GM12878 (cell line): ENCODE data around the gene SRSF2. TPM values are rescaled to one million over a fixed set of nuclear protein-coding genes. Genes with fewer than 3 reads are reported as not detected.

Source experiments
- ATAC-seq: fragments of 200-7000 bp; cut with Tn5 transposase; 3 replicates; pipeline ENCODE4 v1.9.1; 2020; ENCODE audit warnings: mild to moderate bottlenecking, moderate library complexity
- BruUV-seq: library from RNA; stranded (reverse); fragments of 400-500 nt; replicated peaks from 2 replicates; lab custom pipeline; 2021; lab: Mats Ljungman, UMichigan
- CTCF ChIA-PET: fragments of 300-600 bp; sonication (Branson Sonifier 250); formaldehyde crosslinking; extraction: SDS; loops from one replicate; lab custom pipeline; 2021; ENCODE audit warnings: inconsistent platforms; lab: Yijun Ruan, JAX
- POLR2A ChIA-PET: fragments of 350-600 bp; formaldehyde crosslinking; extraction: SDS; loops from one replicate; lab custom pipeline; 2021; ENCODE audit warnings: inconsistent platforms; lab: Charles Lee
- RAD21 ChIA-PET: fragments of 300-600 bp; sonication (Branson Sonifier 250); formaldehyde crosslinking; loops from one replicate; lab custom pipeline; 2023; ENCODE audit warnings: antibody characterized with exemption; ENCODE audit not compliant: unreplicated experiment; lab: Charles Lee
- SMC1A ChIA-PET: fragments of 300-600 bp; sonication (Branson Sonifier 250); formaldehyde crosslinking; loops from one replicate; lab custom pipeline; 2023; ENCODE audit not compliant: unreplicated experiment, uncharacterized antibody; lab: Charles Lee
- DNase-seq: peaks from one replicate; pipeline ENCODE4 v3.0.0-alpha.2; 2011; ENCODE audit warnings: low read depth, low spot score
- FAIRE-seq: peaks from 3 replicates; lab custom pipeline; 2011; peaks lifted over from hg19 to GRCh38; lab: Jason Lieb, UNC
- H2AFZ ChIP-seq: 2 replicates; pipeline ENCODE4 v1.6.0; 2011; ENCODE audit warnings: low read depth, low read length, control low read depth; ENCODE audit not compliant: control insufficient read depth
- H3K27ac ChIP-seq: 2 replicates; pipeline ENCODE4 v1.5.1; 2011; ENCODE audit warnings: control low read depth; ENCODE audit not compliant: control insufficient read depth, insufficient read depth
- H3K27me3 ChIP-seq, 2 experiments: replicated peaks in 1 of 2; 2 replicates each; pipeline versions ENCODE4 v1.6.0 to v1.6.1; 2011; ENCODE audit warnings: low read length in 1 of 2; ENCODE audit not compliant: control insufficient read depth in 2 of 2, insufficient read depth in 2 of 2
- H3K36me3 ChIP-seq, 2 experiments: 2 replicates each; pipeline ENCODE4 v1.5.1; 2011; ENCODE audit warnings: low read length in 1 of 2; ENCODE audit not compliant: control insufficient read depth in 2 of 2, insufficient read depth in 2 of 2
- H3K4me1 ChIP-seq: 2 replicates; pipeline ENCODE4 v1.6.1; 2011; ENCODE audit warnings: mild to moderate bottlenecking, low read length, moderate library complexity, mixed read lengths; ENCODE audit not compliant: control insufficient read depth, insufficient read depth
- H3K4me2 ChIP-seq: 2 replicates; pipeline ENCODE4 v1.6.0; 2011; ENCODE audit warnings: control low read depth; ENCODE audit not compliant: control insufficient read depth, insufficient read depth
- H3K4me3 ChIP-seq: fragments of 200-600 bp; sonication (generic); 2 replicates; pipeline ENCODE4 v1.5.1; 2016
- H3K79me2 ChIP-seq: 2 replicates; pipeline ENCODE4 v1.6.0; 2011; ENCODE audit warnings: low read length; ENCODE audit not compliant: control insufficient read depth, insufficient read depth
- H3K9ac ChIP-seq: 2 replicates; pipeline ENCODE4 v1.8.0; 2011; ENCODE audit warnings: low read length, control low read depth, mixed read lengths; ENCODE audit not compliant: control insufficient read depth, insufficient read depth
- H3K9me3 ChIP-seq: replicated peaks from 3 replicates; pipeline ENCODE4 v1.5.1; 2011; ENCODE audit warnings: mild to moderate bottlenecking, low read length; ENCODE audit not compliant: control insufficient read depth, insufficient read depth
- H4K20me1 ChIP-seq: 2 replicates; pipeline ENCODE4 v1.6.0; 2011; ENCODE audit not compliant: control insufficient read depth, insufficient read depth
- BHLHE40 ChIP-seq, 2 experiments: fragments of 450-650 bp in 1 of 2; IDR thresholded peaks; 2 replicates each; pipeline ENCODE4 v1.6.1; 2011 to 2017; ENCODE audit warnings: low read depth in 2 of 2, borderline replicate concordance in 1 of 2, improper control_type of control experiment in 1 of 2, low read length in 1 of 2, mild to moderate bottlenecking in 1 of 2
- CBFB ChIP-seq: IDR thresholded peaks from 2 replicates; pipeline ENCODE4 v1.6.1; 2016; ENCODE audit warnings: antibody characterized with exemption, low read depth
- CHD2 ChIP-seq: IDR thresholded peaks from 2 replicates; pipeline ENCODE4 v1.6.1; 2011; ENCODE audit warnings: low read depth, low read length, improper control_type of control experiment, borderline replicate concordance
- EZH2 ChIP-seq: IDR thresholded peaks from 2 replicates; pipeline ENCODE4 v1.6.1; 2012; ENCODE audit warnings: low read depth, mild to moderate bottlenecking, control low read depth, inconsistent platforms, low read length, borderline replicate concordance; ENCODE audit not compliant: control insufficient read depth
- HDAC2 ChIP-seq: fragments of 200-600 bp; sonication (generic); IDR thresholded peaks from 2 replicates; pipeline ENCODE4 v1.6.1; 2017
- NFIC ChIP-seq: IDR thresholded peaks from 2 replicates; pipeline ENCODE4 v1.6.1; 2012; ENCODE audit warnings: low read depth, mild to moderate bottlenecking, inconsistent platforms, low read length, moderate library complexity
- POLR2A ChIP-seq: IDR thresholded peaks from 2 replicates; pipeline ENCODE4 v1.6.1; 2011; ENCODE audit warnings: low read depth, mild to moderate bottlenecking, low read length
- YBX1 ChIP-seq: fragments of 450-650 bp; IDR thresholded peaks from 2 replicates; pipeline ENCODE4 v1.6.1; 2016; ENCODE audit warnings: antibody characterized with exemption
- ZZZ3 ChIP-seq: IDR thresholded peaks from 2 replicates; pipeline ENCODE4 v1.6.1; 2011; ENCODE audit warnings: low read depth; ENCODE audit not compliant: control insufficient read depth, insufficient read length
- WGBS: methylation state at CpG from one replicate; pipeline ENCODE4 v1.1.6; 2016; ENCODE audit warnings: low lambda C conversion rate; ENCODE audit not compliant: insufficient replicate concordance, insufficient coverage; ENCODE audit errors: missing lambda C conversion rate; 5-methylcytosine and 5-hydroxymethylcytosine counted together
- in situ Hi-C: fragments of 300-500 bp; cut with MboI; formaldehyde crosslinking; loops from 9 replicates; pipeline ENCODE4 v1.14.3; 2018; ENCODE audit warnings: mixed read lengths
- intact Hi-C: fragments of 100-400 bp; cut with micrococcal nuclease; formaldehyde crosslinking; loops from one replicate; pipeline ENCODE4 v1.14.2; 2022; ENCODE audit not compliant: unreplicated experiment
- polyA plus RNA-seq, 11 experiments: library from polyadenylated mRNA; depleted of rRNA in 4 of 11; unstranded in 6 of 11; stranded (reverse) in 5 of 11; fragments of >200 nt; fragmentation: Nextera tagmentation in 4 of 11; fragmentation: Illumina TruSeq in 1 of 11; extraction: Ambion mirVana in 4 of 11; extraction: Trizol in 1 of 11; gene quantifications; 1 replicate in 1 of 11; 2 replicates in 10 of 11; pipeline versions ENCODE4 v1.2.1 to v1.2.3, GENCODE V29; 2011 to 2016; ENCODE audit warnings: inconsistent platforms in 2 of 11, missing spikeins in 2 of 11, low read depth in 1 of 11
- total RNA-seq, 4 experiments: library from RNA; depleted of rRNA in 3 of 4; stranded (reverse); fragments of >200 nt in 3 of 4; fragmentation: Illumina TruSeq in 1 of 4; extraction: Trizol in 1 of 4; gene quantifications; 2 replicates each; pipeline versions ENCODE4 v1.2.1 to v1.2.3, GENCODE V29; 2013 to 2021
- TF ChIP-seq, protein P1 (sequence below): fragments of 450-650 bp; IDR thresholded peaks from 2 replicates; pipeline ENCODE4 v1.6.1; 2017; ENCODE audit warnings: antibody characterized with exemption, mild to moderate bottlenecking, moderate library complexity
- TF ChIP-seq, protein P2 (sequence below): fragments of 450-650 bp; formaldehyde crosslinking; IDR thresholded peaks from 2 replicates; pipeline ENCODE4 v1.4.0; 2020; ENCODE audit warnings: mild to moderate bottlenecking, moderate library complexity

Gene SRSF2
- total and polyA plus RNA-seq, 10 of the 15 experiments (the other 5 are each of a cell fraction or from before 2014, with no cell fraction given), result 225 to 795 (median 410) TPM

DNA sequence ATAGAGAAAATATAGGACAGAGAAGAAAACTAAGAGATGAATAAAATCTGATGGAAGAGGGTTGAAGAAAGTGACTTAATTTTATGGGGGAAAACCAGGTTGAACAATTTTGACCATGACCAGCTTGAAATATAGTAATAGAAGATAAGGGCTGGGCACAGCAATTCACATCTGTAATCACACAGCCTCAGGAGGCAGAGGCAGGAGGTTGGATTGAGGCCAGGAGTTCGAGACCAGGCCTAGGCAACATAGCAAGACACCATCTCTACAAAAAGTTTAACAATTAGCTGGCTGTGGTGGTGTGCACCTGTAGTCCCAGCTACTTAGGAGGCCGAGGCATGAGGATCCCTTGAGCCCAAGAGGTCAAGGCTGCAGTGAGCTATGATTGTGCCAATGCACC, 35.1 kb downstream of the SRSF2 start:
- ChIA-PET SMC1A (interaction anchor here (1.8 kb wide), 1 partner anchor 12 kb away, joined by 3 read pairs; no protein-coding TSS in a partner anchor), CTCF (interaction anchor here (1.7 to 1.8 kb wide), 2 partner anchors 13 to 20 kb away, joined by 5 to 8 read pairs; no protein-coding TSS in a partner anchor), RAD21 (no interaction called here), POLR2A (no interaction called here)
- in situ Hi-C loops, result no loop called here
- H3K4me2 ChIP-seq, result no peak overlapping the region
- intact Hi-C loops, result no loop called here
- H3K4me1 ChIP-seq, result peaks cover 4% of the 10 kb centered on the region
- no peak for FAIRE-seq
- no peak overlapping the region for H2AFZ ChIP-seq
- H4K20me1 ChIP-seq, result no peaks in the 10 kb centered on the region
- no peak overlapping the region for H3K27ac ChIP-seq
- no peaks in the 10 kb centered on the region; a peak in 1 of 4 replicates for H3K27me3 ChIP-seq
- DNase-seq, result no peak
- no peaks in the 10 kb centered on the region for H3K9me3 ChIP-seq
- H3K36me3 ChIP-seq, result no peaks in the 10 kb centered on the region
- no peaks in the 10 kb centered on the region for H3K79me2 ChIP-seq
- no peak overlapping the region for H3K9ac ChIP-seq
- TF ChIP-seq BHLHE40 (IDR thresholded peaks at IDR 0.05; ENCODE audit: borderline replicate concordance in 1 of 2, low read depth in 2 of 2, low read length in 1 of 2), result no peak
- TF ChIP-seq NFIC, result no peak
- no peak for TF ChIP-seq POLR2A
- no peak for TF ChIP-seq HDAC2
- TF ChIP-seq ZZZ3, result no peak
- TF ChIP-seq, protein P1, sequence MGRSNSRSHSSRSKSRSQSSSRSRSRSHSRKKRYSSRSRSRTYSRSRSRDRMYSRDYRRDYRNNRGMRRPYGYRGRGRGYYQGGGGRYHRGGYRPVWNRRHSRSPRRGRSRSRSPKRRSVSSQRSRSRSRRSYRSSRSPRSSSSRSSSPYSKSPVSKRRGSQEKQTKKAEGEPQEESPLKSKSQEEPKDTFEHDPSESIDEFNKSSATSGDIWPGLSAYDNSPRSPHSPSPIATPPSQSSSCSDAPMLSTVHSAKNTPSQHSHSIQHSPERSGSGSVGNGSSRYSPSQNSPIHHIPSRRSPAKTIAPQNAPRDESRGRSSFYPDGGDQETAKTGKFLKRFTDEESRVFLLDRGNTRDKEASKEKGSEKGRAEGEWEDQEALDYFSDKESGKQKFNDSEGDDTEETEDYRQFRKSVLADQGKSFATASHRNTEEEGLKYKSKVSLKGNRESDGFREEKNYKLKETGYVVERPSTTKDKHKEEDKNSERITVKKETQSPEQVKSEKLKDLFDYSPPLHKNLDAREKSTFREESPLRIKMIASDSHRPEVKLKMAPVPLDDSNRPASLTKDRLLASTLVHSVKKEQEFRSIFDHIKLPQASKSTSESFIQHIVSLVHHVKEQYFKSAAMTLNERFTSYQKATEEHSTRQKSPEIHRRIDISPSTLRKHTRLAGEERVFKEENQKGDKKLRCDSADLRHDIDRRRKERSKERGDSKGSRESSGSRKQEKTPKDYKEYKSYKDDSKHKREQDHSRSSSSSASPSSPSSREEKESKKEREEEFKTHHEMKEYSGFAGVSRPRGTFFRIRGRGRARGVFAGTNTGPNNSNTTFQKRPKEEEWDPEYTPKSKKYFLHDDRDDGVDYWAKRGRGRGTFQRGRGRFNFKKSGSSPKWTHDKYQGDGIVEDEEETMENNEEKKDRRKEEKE, result no peak
- TF ChIP-seq YBX1, result no peak
- no peak for TF ChIP-seq EZH2
- no peak for TF ChIP-seq CBFB
- no peak for TF ChIP-seq CHD2
- TF ChIP-seq, protein P2, sequence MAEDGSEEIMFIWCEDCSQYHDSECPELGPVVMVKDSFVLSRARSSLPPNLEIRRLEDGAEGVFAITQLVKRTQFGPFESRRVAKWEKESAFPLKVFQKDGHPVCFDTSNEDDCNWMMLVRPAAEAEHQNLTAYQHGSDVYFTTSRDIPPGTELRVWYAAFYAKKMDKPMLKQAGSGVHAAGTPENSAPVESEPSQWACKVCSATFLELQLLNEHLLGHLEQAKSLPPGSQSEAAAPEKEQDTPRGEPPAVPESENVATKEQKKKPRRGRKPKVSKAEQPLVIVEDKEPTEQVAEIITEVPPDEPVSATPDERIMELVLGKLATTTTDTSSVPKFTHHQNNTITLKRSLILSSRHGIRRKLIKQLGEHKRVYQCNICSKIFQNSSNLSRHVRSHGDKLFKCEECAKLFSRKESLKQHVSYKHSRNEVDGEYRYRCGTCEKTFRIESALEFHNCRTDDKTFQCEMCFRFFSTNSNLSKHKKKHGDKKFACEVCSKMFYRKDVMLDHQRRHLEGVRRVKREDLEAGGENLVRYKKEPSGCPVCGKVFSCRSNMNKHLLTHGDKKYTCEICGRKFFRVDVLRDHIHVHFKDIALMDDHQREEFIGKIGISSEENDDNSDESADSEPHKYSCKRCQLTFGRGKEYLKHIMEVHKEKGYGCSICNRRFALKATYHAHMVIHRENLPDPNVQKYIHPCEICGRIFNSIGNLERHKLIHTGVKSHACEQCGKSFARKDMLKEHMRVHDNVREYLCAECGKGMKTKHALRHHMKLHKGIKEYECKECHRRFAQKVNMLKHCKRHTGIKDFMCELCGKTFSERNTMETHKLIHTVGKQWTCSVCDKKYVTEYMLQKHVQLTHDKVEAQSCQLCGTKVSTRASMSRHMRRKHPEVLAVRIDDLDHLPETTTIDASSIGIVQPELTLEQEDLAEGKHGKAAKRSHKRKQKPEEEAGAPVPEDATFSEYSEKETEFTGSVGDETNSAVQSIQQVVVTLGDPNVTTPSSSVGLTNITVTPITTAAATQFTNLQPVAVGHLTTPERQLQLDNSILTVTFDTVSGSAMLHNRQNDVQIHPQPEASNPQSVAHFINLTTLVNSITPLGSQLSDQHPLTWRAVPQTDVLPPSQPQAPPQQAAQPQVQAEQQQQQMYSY (CRISPR knock-in tag), result no peak
- WGBS, result 27% methylated on average over 2 of the region's 2 CpGs
- no peak for ATAC-seq
- no TSS peak for BruUV-seq
- no peak overlapping the region for H3K4me3 ChIP-seq
